Measurements from ENCODE around the gene CDC42.
A peak's percentile ranks its signal among the peaks of the same experiment; 100 is the strongest.

Gene CDC42

GRCh38 chr1:22041505-22041904 lies 11.0 kb upstream of the CDC42 start:
- FAIRE-seq (no peak), DNase-seq (ENCODE audit: insufficient read length) (no peak)
- TF ChIP-seq POLR2A (IDR thresholded peaks at IDR 0.05; ENCODE audit: low read depth, low read length) (no peak), TAF1 (IDR thresholded peaks at IDR 0.05; ENCODE audit: borderline replicate concordance, low read depth, low read length) (no peak), POLR2AphosphoS5 (IDR thresholded peaks at IDR 0.05; ENCODE audit: low read depth, low read length) (no peak)

DNA sequence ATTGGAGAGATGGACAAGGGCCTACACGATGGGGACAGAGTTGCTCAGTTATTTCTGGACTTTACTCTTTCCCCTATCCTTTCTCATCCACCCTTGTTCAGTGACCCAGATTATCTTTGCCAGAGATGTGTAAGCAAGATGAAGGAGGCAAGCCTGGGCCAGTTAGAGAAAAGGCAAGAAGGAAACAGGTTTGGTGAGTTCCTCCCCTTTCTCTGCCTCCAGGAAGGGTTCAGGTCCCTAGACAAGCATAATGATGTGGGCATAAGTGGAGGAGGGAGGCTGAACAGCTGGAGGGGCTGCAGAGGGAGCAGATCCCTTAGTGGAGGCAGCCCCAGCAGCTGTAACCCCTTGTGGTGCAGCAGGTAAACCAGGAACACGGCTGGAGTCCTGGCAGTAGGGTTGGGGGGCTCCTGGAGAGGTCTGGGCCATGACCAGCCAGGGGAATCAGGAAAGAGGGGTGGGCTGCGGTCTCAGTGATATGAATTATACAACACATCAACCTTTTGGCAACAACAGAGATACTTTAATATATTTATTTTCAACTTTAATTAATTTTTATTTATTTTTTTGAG lies 9.2 kb upstream of the CDC42 start:
- TF ChIP-seq POLR2A (IDR thresholded peaks at IDR 0.05; ENCODE audit: low read depth, low read length) (no peak), TAF1 (IDR thresholded peaks at IDR 0.05; ENCODE audit: borderline replicate concordance, low read depth, low read length) (no peak), POLR2AphosphoS5 (IDR thresholded peaks at IDR 0.05; ENCODE audit: low read depth, low read length) (no peak)
- FAIRE-seq, result no peak

DNA sequence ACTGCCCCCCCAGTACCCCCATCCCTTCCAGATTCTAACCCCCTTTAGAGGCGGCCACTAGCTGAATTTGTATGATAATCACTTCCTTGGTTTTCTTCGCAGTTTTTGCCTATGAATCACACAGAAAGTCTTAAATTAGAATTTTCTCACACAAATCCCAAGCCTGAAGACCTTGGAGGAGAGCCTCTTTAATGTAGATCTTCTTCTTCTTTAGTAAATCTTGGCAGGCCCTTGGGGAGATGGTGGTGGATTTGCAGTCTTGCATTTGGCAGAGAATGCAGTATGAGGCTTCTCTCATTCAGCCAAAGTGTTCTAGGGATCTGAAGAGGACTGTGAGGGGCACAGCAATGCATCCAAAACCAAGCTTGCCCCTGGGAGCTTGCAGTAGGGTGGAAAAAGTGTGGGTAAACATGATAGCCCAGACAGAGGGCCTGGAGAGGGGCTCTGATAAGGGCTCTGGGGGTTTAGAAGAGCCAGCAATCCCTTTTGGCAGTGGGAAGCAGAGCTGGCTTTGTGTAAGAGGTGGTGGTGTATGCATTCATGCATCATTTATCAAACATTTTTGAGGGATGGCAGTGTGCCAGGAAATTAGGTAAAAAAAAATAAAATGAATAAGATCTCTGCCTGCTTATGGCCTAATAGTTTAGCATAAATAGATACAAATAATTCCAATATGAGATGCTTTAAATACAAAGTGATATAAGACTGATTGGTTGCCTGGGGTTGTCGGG lies 7.7 kb upstream of the CDC42 start:
- TF ChIP-seq POLR2A (IDR thresholded peaks at IDR 0.05; ENCODE audit: low read depth, low read length) (no peak), TAF1 (IDR thresholded peaks at IDR 0.05; ENCODE audit: borderline replicate concordance, low read depth, low read length) (no peak), POLR2AphosphoS5 (IDR thresholded peaks at IDR 0.05; ENCODE audit: low read depth, low read length) (no peak)
- FAIRE-seq (no peak), DNase-seq (ENCODE audit: insufficient read length) (no peak)

More for the DNA sequence above, 9.2 kb upstream of the CDC42 start:
- DNase-seq (ENCODE audit: insufficient read length), result no peak

DNA sequence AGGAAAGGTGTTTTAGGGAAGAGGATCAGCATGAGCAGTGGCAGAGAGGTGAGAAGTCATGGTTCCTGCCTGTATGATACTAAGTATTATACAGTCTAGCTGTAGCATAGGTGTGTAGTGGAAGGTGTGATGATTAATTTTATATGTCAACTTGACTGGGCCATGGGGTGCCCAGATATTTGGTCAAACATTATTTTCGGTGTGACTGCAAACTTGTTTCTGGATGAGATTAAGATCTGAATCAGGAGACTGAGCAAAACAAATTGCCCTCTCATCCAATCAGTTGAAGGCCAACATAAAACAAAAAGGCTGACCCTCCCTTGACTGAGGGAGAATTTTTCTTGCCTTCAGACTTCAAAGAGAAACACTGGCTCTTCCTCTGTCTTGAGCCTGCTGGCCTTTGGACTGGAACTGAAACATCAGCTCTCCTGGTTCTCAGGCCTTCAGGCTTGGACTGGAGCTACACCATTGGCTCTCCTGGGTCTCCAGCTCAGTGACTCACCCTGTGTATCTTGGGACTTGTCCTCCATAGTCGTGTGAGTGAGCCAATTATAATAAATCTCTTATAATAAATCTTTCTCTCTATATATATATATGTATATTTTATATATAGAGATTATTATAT lies 6.8 kb upstream of the CDC42 start:
- FAIRE-seq (no peak), DNase-seq (ENCODE audit: insufficient read length) (no peak)
- TF ChIP-seq POLR2AphosphoS5 (IDR thresholded peaks at IDR 0.05; ENCODE audit: low read depth, low read length), result no peak
- no peak for TF ChIP-seq POLR2A (IDR thresholded peaks at IDR 0.05; ENCODE audit: low read depth, low read length)
- no peak for TF ChIP-seq TAF1 (IDR thresholded peaks at IDR 0.05; ENCODE audit: borderline replicate concordance, low read depth, low read length)

DNA sequence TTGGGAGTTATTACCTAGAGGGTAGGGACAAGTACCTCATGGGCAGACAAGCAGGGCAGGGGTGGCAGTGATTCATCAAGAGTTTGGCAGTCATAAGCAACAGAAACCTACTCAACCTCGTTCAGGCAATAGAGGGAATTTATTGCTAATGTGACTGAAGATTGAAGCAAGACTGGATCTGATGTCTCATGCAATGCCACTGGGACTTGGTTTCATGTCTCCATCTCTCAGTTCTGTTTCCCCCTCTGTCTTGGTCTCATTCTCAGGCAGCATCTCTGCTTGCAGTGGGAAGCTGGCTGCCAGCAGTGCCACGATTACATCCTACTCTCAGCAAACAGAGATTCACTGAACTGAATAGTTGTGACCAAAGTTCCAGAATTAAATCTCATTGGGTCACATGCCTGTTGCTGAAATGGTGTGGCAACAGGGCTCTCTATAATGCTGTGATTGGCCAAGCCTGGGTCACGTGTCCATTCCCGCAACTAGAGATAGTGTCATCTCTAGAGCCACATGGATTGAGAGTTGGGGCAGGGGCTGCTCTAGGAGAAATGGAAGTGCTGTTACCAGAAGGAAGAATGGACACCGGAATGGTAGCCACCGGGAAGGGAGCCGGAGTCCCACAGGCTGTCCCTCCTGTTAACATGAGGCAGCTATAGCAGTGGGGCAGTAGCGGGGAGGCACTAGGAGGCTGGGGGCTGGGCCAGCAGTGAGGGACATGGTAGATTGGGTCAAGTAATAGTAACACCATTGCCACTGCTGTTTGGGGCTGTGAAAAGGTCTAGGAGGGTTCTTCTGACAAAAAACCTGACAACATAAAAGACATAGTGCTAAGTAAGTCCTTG lies 3.9 kb upstream of the CDC42 start:
- TF ChIP-seq POLR2A (IDR thresholded peaks at IDR 0.05; ENCODE audit: low read depth, low read length) (no peak), TAF1 (IDR thresholded peaks at IDR 0.05; ENCODE audit: borderline replicate concordance, low read depth, low read length) (no peak), POLR2AphosphoS5 (IDR thresholded peaks at IDR 0.05; ENCODE audit: low read depth, low read length) (no peak)
- FAIRE-seq (no peak), DNase-seq (ENCODE audit: insufficient read length) (peak; percentile 27)

DNA sequence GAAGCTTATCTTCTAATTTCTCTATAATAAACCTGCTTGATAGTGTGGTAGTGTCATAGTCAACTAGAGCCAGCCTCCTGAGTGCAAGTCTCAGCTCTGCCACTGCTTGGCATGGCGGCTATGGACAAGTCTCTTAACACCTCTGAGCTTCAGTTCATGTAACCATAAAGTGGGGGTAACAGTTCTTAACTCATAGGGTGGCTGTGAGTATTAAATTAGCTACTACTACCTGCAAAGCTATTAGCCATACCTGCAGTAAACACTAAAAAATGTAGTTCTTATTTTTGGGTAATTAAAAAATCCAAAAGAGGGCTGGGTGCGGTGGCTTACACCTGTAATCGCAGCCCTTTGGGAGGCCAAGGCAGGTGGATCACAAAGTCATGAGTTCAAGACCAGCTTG lies 2.2 kb upstream of the CDC42 start:
- FAIRE-seq (no peak), DNase-seq (ENCODE audit: insufficient read length) (no peak)
- TF ChIP-seq TAF1 (IDR thresholded peaks at IDR 0.05; ENCODE audit: borderline replicate concordance, low read depth, low read length) (no peak), POLR2A (IDR thresholded peaks at IDR 0.05; ENCODE audit: low read depth, low read length) (no peak), POLR2AphosphoS5 (IDR thresholded peaks at IDR 0.05; ENCODE audit: low read depth, low read length) (no peak)

GRCh38 chr1:22051607-22052114 lies 848 bp upstream of the CDC42 start:
- no peak for FAIRE-seq
- DNase-seq (ENCODE audit: insufficient read length), result no peak
- no peak for TF ChIP-seq POLR2A (IDR thresholded peaks at IDR 0.05; ENCODE audit: low read depth, low read length)
- no peak for TF ChIP-seq POLR2AphosphoS5 (IDR thresholded peaks at IDR 0.05; ENCODE audit: low read depth, low read length)
- TF ChIP-seq TAF1 (IDR thresholded peaks at IDR 0.05; ENCODE audit: borderline replicate concordance, low read depth, low read length), result no peak

DNA sequence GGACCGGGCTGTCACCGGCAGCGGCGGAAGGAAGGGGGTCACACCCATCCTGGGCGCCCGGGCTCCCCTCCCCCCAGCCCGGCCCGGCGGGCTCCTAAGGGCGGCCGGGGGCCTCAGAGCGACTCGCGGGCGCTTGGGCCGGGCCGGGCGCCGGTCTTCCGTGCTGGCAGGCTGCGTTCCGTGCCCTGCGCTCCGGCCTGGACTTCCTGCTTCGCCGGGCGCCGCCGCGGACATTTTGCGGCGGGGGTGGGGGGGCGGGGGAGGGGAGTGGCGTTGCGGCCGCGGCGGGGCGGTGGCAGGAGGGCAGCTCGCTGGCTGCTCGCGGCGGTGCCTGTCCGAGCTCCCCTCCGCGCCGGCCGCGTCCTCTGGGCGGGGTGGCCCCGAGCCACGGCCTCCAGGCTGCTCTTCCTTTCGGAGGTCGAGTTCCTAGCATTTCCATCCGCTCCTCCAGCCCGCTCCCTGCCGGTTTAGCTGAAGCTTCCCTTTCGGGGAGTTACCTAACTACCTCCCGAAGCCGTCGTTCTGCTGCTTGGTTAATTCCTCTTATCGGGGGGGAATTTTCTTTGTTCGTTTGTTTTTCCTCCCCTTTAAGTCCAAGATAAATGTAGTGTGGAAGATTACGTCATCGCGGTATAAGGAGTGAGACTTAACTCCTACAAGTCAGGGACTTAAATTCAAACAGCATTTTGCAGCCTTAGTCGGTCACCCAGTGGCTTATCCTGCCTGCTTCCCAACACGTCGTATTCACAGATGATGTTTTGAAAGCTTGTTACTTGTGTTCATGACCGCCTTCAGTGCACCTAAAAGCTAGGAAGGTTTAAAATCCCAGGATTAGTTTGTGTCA lies 730 bp downstream of the CDC42 start:
- TF ChIP-seq POLR2AphosphoS5 (IDR thresholded peaks at IDR 0.05; ENCODE audit: low read depth, low read length) (0 out of 2 replicates have a peak, but pooled peaks have one; percentile 38), TAF1 (IDR thresholded peaks at IDR 0.05; ENCODE audit: borderline replicate concordance, low read depth, low read length) (peak; percentile 14; the same call in 1 of the 2 replicates), POLR2A (IDR thresholded peaks at IDR 0.05; ENCODE audit: low read depth, low read length) (peak; percentile 19; the same call in 1 of the 2 replicates)
- FAIRE-seq, result peak; percentile 50
- peak; percentile 46 for DNase-seq (ENCODE audit: insufficient read length)

- TF ChIP-seq TAF1 (IDR thresholded peaks at IDR 0.05; ENCODE audit: borderline replicate concordance, low read depth, low read length), result no peak
- no peak for TF ChIP-seq POLR2A (IDR thresholded peaks at IDR 0.05; ENCODE audit: low read depth, low read length)
- no peak for TF ChIP-seq POLR2AphosphoS5 (IDR thresholded peaks at IDR 0.05; ENCODE audit: low read depth, low read length)
- no peak for DNase-seq (ENCODE audit: insufficient read length)
- no peak for FAIRE-seq
Measured at GRCh38 chr1:22053861-22054770, 1.6 kb downstream of the CDC42 start.
